Cardiac muscle cell (in vitro differentiated cells and primary cell): ENCODE data around the gene HSPA4L. TPM values are rescaled to one million over a fixed set of nuclear protein-coding genes. Genes with fewer than 3 reads are reported as not detected.

Experiments used
- DNase-seq, 2 donors: peaks; one replicate each; pipeline versions ENCODE4 v3.0.0 to v3.0.0-alpha.2; 2010 to 2017; ENCODE audit warnings: low read depth in 1 of 2, low spot score in 1 of 2
- H3K27ac ChIP-seq: fragments of 200-600 bp; sonication (generic); 2 replicates; pipeline ENCODE4 v1.5.1; 2016
- H3K27me3 ChIP-seq: fragments of 200-600 bp; sonication (generic); 2 replicates; pipeline ENCODE4 v1.6.0; 2016; ENCODE audit warnings: control low read depth
- H3K36me3 ChIP-seq: fragments of 200-600 bp; sonication (generic); 2 replicates; pipeline ENCODE4 v1.5.1; 2016; ENCODE audit warnings: control low read depth
- H3K4me1 ChIP-seq: fragments of 200-600 bp; sonication (generic); 2 replicates; pipeline ENCODE4 v1.8.1; 2017; ENCODE audit warnings: low read depth, mild to moderate bottlenecking, mixed run types
- H3K4me3 ChIP-seq: fragments of 200-600 bp; sonication (generic); 2 replicates; pipeline ENCODE4 v1.5.1; 2016; ENCODE audit warnings: mild to moderate bottlenecking
- H3K9me3 ChIP-seq: fragments of 200-600 bp; sonication (generic); 2 replicates; pipeline ENCODE4 v1.5.1; 2017; ENCODE audit warnings: low read depth, mild to moderate bottlenecking, control low read depth
- CTCF ChIP-seq: IDR thresholded peaks from 2 replicates; pipeline ENCODE4 v1.5.1; 2012; ENCODE audit warnings: low read depth, mild to moderate bottlenecking, low read length
- polyA plus RNA-seq: library from polyadenylated mRNA; unstranded; fragments of >200 nt; fragmentation: Nextera tagmentation; extraction: Ambion mirVana; gene quantifications from 2 replicates; pipeline ENCODE4 v1.2.1, GENCODE V29; 2016
- total RNA-seq: library from RNA; depleted of rRNA; stranded (reverse); fragments of >200 nt; gene quantifications from 2 replicates; pipeline ENCODE4 v1.2.3, GENCODE V29; 2016

HSPA4L gene
- total and polyA plus RNA-seq, 2 experiments from 2014 or later = 2.4 to 2.6 TPM

GRCh38 chr4:127747883-127748282, 34.2 kb upstream of the HSPA4L start:
- no peak for DNase-seq
- H3K9me3 ChIP-seq = no peaks in the 10 kb centered on the region
- H3K36me3 ChIP-seq = no peaks in the 10 kb centered on the region
- TF ChIP-seq CTCF = no peak
- no peaks in the 10 kb centered on the region for H3K27me3 ChIP-seq
- no peaks in the 10 kb centered on the region for H3K4me1 ChIP-seq
- H3K27ac ChIP-seq = no peak overlapping the region
- no peak overlapping the region for H3K4me3 ChIP-seq

- H3K36me3 ChIP-seq = no peaks in the 10 kb centered on the region
These were observed 33.2 kb upstream of the HSPA4L start for GRCh38 chr4:127748957-127749356.

GRCh38 chr4:127756906-127757305, 25.2 kb upstream of the HSPA4L start:
- H3K36me3 ChIP-seq = no peaks in the 10 kb centered on the region
- H3K27ac ChIP-seq = no peak overlapping the region
- no peak for TF ChIP-seq CTCF
- no peak for DNase-seq
- no peaks in the 10 kb centered on the region for H3K9me3 ChIP-seq
- no peaks in the 10 kb centered on the region for H3K27me3 ChIP-seq
- no peak overlapping the region for H3K4me3 ChIP-seq
- no peaks in the 10 kb centered on the region for H3K4me1 ChIP-seq

More at GRCh38 chr4:127748957-127749356, 33.2 kb upstream of the HSPA4L start:
- Histone ChIP-seq H3K9me3 (no peaks in the 10 kb centered on the region), H3K27me3 (no peaks in the 10 kb centered on the region), H3K27ac (no peak overlapping the region), H3K4me3 (no peak overlapping the region), H3K4me1 (no peaks in the 10 kb centered on the region)
- DNase-seq = no peak
- TF ChIP-seq CTCF = no peak

- Histone ChIP-seq H3K4me3 (no peak overlapping the region), H3K27ac (no peak overlapping the region), H3K9me3 (no peaks in the 10 kb centered on the region), H3K27me3 (no peaks in the 10 kb centered on the region), H3K4me1 (no peaks in the 10 kb centered on the region), H3K36me3 (no peaks in the 10 kb centered on the region)
- DNase-seq = no peak
- no peak for TF ChIP-seq CTCF
These were observed 22.8 kb upstream of the HSPA4L start for GRCh38 chr4:127759228-127759820.

- no peaks in the 10 kb centered on the region for H3K9me3 ChIP-seq
- no peak overlapping the region for H3K27ac ChIP-seq
- TF ChIP-seq CTCF = no peak
- DNase-seq = no peak
- H3K27me3 ChIP-seq = no peaks in the 10 kb centered on the region
- no peaks in the 10 kb centered on the region for H3K4me1 ChIP-seq
- H3K36me3 ChIP-seq = no peaks in the 10 kb centered on the region
- H3K4me3 ChIP-seq = no peak overlapping the region
These were observed 22.2 kb upstream of the HSPA4L start for GRCh38 chr4:127759893-127760292.
